Naive thymus-derived CD8-positive, alpha-beta T cell (primary cell): ENCODE results near the gene ARFGAP2. TPM values are rescaled to one million over a fixed set of nuclear protein-coding genes. Genes with fewer than 3 reads are reported as not detected.
A peak's percentile ranks its signal among the peaks of the same experiment; 100 is the strongest.

Experiments
- ATAC-seq, 2 donors: fragments of 150-1000 bp; cut with Tn5 transposase in 1 of 2; sonication (Bioruptor Pico), chemical (Tn5 transposase) in 1 of 2; 1 replicate in 1 of 2; 2 replicates in 1 of 2; pipeline ENCODE4 v1.10.0; 2021; ENCODE audit warnings: mild to moderate bottlenecking in 2 of 2, moderate library complexity in 2 of 2
- POLR2A ChIA-PET: fragments of 350-600 bp; sonication (Branson Sonifier 250); formaldehyde crosslinking; loops from one replicate; lab custom pipeline; 2021; ENCODE audit warnings: antibody characterized with exemption; lab: Charles Lee
- DNase-seq, 10 donors: peaks; one replicate each; pipeline versions ENCODE4 v3.0.0 to v3.0.0-alpha.2; 2020 to 2022
- H3K27ac Mint-ChIP-seq, 10 donors: one replicate each; pipeline ENCODE4 v1.8.0; 2020 to 2022; ENCODE audit warnings: mild to moderate bottlenecking in 10 of 10, mixed read lengths in 10 of 10, moderate library complexity in 4 of 10, inconsistent platforms in 1 of 10
- H3K27me3 Mint-ChIP-seq, 5 donors: one replicate each; pipeline ENCODE4 v1.8.0; 2021 to 2022; ENCODE audit warnings: mixed read lengths in 5 of 5
- H3K36me3 Mint-ChIP-seq, 3 donors: one replicate each; pipeline ENCODE4 v1.8.0; 2020 to 2022; ENCODE audit warnings: mixed read lengths in 3 of 3, mild to moderate bottlenecking in 2 of 3, inconsistent platforms in 1 of 3
- H3K4me1 Mint-ChIP-seq, 4 donors: one replicate each; pipeline ENCODE4 v1.8.0; 2021 to 2022; ENCODE audit warnings: mixed read lengths in 4 of 4
- H3K4me3 Mint-ChIP-seq, 10 donors: one replicate each; pipeline ENCODE4 v1.8.0; 2020 to 2022; ENCODE audit warnings: mild to moderate bottlenecking in 10 of 10, mixed read lengths in 10 of 10, moderate library complexity in 6 of 10, inconsistent platforms in 1 of 10
- H3K9me3 Mint-ChIP-seq, 9 donors: one replicate each; pipeline ENCODE4 v1.8.0; 2020 to 2022; ENCODE audit warnings: mixed read lengths in 9 of 9, mild to moderate bottlenecking in 3 of 9, inconsistent platforms in 1 of 9, moderate library complexity in 1 of 9
- polyA plus RNA-seq, 3 donors: library from polyadenylated mRNA; unstranded; fragments of 300-500 nt; fragmentation: Illumina TruSeq; gene quantifications; one replicate each; pipeline ENCODE4 v1.2.3, GENCODE V29; 2021
- total RNA-seq, 8 experiments: library from RNA in 2 of 8; stranded (reverse) in 2 of 8; gene quantifications; one replicate each; pipeline ENCODE4 v1.2.3 and lab custom pipeline; 2021 to 2026

ARFGAP2 gene
- total and polyA plus RNA-seq, 5 experiments from 2014 or later = 97.8 to 172 (median 111) TPM

DNA sequence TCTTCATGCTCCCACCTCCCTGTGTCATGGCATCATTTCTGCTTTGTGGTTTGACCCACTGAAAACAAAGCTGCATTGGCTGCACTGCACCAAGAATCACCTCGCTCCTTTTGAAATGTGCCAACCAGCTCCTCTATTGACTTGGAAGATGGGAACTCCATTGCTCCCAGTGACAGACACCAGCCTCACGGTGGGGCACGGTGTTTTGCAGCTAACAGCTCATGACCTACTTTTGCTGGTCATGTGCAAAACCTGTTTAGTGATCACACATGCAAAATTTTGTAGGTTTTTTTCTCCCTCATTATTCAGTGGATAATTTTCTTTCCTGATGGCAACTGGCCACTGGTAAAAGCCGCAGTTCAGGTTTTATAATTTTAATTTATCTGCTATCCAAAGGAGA, 36.8 kb downstream of the ARFGAP2 start:
- H3K36me3 Mint-ChIP-seq = peaks cover 0 to 24% (median 15%) of the 10 kb centered on the region in 3 donors
- no peaks in the 10 kb centered on the region for H3K4me1 Mint-ChIP-seq
- H3K27me3 Mint-ChIP-seq = no peaks in the 10 kb centered on the region
- H3K9me3 Mint-ChIP-seq = no peaks in the 10 kb centered on the region
- no peak overlapping the region for H3K27ac Mint-ChIP-seq
- POLR2A ChIA-PET = no interaction called here
- DNase-seq = no peak
- no peak for ATAC-seq
- H3K4me3 Mint-ChIP-seq = no peak overlapping the region

DNA sequence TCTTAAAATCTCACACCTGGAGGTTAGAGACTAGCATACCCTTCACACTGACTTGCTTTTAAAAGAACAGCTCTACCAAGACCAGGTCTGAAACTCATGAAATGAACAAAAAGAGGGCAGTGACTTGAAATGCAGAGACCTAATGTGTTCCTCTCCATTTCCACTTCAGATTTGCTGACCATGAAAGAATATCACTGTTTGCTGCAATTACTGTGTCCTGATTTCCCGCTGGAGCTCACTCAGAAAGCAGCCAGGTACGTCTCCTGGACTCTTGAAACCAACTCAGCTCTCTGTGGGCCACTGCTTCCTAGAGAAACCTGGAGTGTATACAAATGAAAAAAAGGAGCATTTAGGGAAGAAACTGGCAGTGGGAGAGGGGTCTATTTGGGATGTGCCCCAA, 39.2 kb downstream of the ARFGAP2 start:
- no peaks in the 10 kb centered on the region for H3K9me3 Mint-ChIP-seq
- POLR2A ChIA-PET = no interaction called here
- H3K4me3 Mint-ChIP-seq = no peak overlapping the region

DNA sequence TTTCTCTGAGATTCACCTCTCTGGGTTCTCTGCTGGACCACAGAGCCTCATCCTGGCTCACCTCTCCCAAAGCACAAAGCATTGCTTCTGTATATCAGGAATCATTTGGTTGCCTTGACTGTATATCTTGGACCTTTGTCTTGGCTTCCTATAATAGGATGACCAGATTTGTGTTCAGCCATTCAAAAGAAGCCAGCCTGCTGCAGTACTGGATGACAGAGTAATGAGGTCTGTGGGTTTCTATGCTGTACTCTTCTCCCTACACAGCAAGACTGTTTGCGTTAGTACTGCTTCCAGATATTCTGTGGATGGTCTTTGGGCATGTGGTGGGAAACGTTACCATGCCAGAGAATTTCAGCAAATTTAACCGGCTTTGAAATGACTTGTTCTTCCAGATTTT, 39.8 kb downstream of the ARFGAP2 start:
- DNase-seq = no peak
- Mint-ChIP-seq H3K36me3 (peaks cover 0 to 24% (median 15%) of the 10 kb centered on the region in 3 donors), H3K9me3 (no peaks in the 10 kb centered on the region), H3K4me1 (no peaks in the 10 kb centered on the region), H3K27me3 (no peaks in the 10 kb centered on the region), H3K4me3 (no peak overlapping the region), H3K27ac (no peak overlapping the region)
- POLR2A ChIA-PET = no interaction called here
- no peak for ATAC-seq

More for the DNA sequence above, 39.2 kb downstream of the ARFGAP2 start:
- DNase-seq (no peak), ATAC-seq (no peak)
- Mint-ChIP-seq H3K27me3 (no peaks in the 10 kb centered on the region), H3K36me3 (peaks cover 0 to 24% (median 15%) of the 10 kb centered on the region in 3 donors), H3K27ac (peak overlapping the region in 1 of 10 donors; percentile 15), H3K4me1 (no peaks in the 10 kb centered on the region)

DNA sequence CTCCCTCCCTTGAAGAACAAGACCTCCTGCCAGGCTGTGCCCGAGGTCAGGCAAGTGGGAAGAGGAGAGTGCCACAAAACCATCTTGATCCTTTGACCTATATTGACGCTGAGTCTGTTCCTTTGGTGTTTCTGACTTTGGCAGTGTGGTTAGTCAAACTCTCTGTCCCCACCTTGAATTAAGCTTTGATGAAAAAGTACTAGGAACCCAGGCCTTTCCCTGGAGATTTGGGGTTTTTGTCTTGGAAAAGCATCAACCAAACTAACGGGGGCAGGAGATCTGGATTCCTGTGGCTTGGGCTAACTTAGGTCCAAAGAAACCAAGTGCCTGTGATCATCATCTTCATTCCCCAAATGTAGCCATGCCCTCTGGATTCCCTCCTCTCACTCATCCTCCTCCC, 40.4 kb downstream of the ARFGAP2 start:
- Mint-ChIP-seq H3K27ac (no peak overlapping the region), H3K4me1 (no peaks in the 10 kb centered on the region), H3K9me3 (no peaks in the 10 kb centered on the region), H3K27me3 (no peaks in the 10 kb centered on the region), H3K36me3 (peaks cover 0 to 24% (median 15%) of the 10 kb centered on the region in 3 donors), H3K4me3 (no peak overlapping the region)
- DNase-seq = no peak
- POLR2A ChIA-PET = no interaction called here
- ATAC-seq = no peak

DNA sequence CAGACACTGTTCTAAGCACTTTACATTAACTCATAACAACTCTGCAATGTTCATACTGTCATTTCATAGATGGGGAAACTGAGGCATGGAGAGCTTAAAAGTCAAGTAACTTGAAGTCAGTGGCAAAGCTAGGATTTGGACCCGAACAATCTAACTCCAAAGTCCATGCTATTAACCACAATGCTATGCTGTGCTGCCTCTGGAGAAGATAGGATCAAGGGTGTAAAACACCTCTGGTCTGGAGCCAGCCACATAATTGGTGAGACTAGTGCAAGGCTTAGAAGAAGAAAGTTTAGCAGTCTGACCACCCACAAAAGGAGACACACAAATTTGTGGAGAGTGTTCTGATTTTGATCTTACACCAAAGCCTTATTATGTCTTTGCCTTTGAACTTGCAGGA, 43.7 kb downstream of the ARFGAP2 start:
- Mint-ChIP-seq H3K4me1 (peaks cover 0 to 2% (median 0%) of the 10 kb centered on the region in 4 donors), H3K27me3 (no peaks in the 10 kb centered on the region), H3K4me3 (no peak overlapping the region), H3K36me3 (peaks cover 0 to 15% (median 11%) of the 10 kb centered on the region in 3 donors), H3K27ac (no peak overlapping the region), H3K9me3 (no peaks in the 10 kb centered on the region)
- no peak for DNase-seq
- POLR2A ChIA-PET = no interaction called here
- ATAC-seq = no peak

DNA sequence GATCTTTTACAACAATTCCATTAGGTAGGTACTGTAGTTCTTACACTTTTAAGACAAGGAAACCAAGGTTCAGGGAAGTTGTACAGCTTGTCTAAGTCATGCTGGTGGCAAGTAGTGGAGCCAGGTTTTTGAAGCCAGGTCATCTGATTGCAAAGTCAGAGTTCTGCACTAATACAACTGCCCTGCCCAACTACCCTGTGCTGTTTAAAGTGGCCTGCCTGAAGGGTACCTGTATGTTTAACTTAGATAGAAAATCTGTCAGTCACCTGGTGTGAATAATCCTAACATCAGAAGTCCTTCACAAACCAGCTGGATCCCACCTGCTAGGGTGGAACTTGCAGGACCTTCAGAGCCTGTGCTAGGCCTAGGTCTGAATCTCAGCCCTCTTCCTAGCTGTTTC, 44.2 kb downstream of the ARFGAP2 start:
- POLR2A ChIA-PET = no interaction called here
- Mint-ChIP-seq H3K36me3 (peaks cover 0 to 10% (median 6%) of the 10 kb centered on the region in 3 donors), H3K4me3 (no peak overlapping the region), H3K27ac (no peak overlapping the region), H3K27me3 (no peaks in the 10 kb centered on the region), H3K9me3 (no peaks in the 10 kb centered on the region), H3K4me1 (peaks cover 0 to 2% (median 0%) of the 10 kb centered on the region in 4 donors)
- DNase-seq (no peak), ATAC-seq (no peak)

DNA sequence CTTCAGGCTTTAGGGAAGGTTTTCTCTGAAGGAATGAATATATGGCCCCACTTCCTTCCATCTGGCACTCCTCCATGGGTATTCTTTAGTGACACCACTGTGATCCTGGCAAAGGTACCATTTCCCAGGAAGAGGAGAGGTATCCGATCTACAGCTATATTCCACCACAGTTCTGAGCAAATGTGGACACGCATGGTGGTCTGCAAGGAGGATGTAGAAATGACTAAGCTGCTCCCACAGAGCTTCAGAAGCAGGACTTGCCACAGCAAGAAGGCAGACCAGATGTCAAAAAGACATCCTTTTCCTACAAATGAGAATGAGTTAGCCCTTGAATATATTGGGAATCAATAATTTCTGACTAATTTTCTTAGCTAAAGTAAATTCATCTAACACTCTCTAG, 45.5 kb downstream of the ARFGAP2 start:
- DNase-seq (no peak), ATAC-seq (no peak)
- Mint-ChIP-seq H3K4me1 (peaks cover 0 to 2% (median 0%) of the 10 kb centered on the region in 4 donors), H3K9me3 (no peaks in the 10 kb centered on the region), H3K27ac (no peak overlapping the region), H3K4me3 (no peak overlapping the region), H3K27me3 (no peaks in the 10 kb centered on the region), H3K36me3 (no peaks in the 10 kb centered on the region)
- POLR2A ChIA-PET = no interaction called here

DNA sequence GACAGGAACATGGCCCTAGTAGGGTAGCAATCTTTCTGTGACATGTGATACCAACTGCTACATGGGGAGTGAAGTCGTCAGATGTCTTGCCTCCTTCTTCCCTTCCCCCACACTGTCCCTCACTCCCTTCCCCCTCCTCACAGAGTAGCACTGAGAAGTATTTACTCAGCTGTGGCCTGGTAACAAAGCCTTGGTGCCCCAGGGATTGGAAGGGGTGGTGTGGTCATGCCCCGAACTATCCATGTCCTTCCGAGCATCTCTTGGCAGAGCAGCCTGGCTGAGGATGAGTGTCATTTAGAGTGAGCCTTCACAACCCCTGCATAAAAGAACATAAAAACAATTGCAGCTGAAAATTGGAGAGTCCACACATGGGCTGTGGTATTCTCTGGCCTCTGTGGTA, 46.1 kb downstream of the ARFGAP2 start:
- ATAC-seq (no peak), DNase-seq (no peak)
- H3K9me3 Mint-ChIP-seq = no peaks in the 10 kb centered on the region
- POLR2A ChIA-PET = no interaction called here
- H3K4me3 Mint-ChIP-seq = no peak overlapping the region
- no peaks in the 10 kb centered on the region for H3K36me3 Mint-ChIP-seq
- H3K27me3 Mint-ChIP-seq = no peaks in the 10 kb centered on the region
- peaks cover 0 to 2% (median 0%) of the 10 kb centered on the region in 4 donors for H3K4me1 Mint-ChIP-seq
- H3K27ac Mint-ChIP-seq = no peak overlapping the region

DNA sequence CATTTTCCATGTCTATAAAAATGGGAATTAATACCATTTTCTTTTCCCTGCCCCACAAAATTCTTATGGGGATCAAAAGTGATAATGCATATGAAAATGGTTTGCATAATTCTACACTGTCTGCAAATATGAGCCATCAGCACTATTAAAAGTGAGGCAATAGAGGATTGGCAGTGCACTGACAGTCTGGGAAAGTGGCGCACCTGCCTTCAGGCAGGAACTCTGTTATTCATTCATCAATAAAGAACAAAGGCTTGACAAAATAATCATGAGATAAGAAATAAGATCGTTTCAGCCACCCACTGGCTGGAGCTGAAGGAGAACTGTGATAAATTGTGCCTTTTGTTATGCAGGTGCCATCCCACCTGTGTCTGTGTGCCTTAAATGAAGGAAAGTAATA, 49.5 kb downstream of the ARFGAP2 start:
- no peak for ATAC-seq
- no peaks in the 10 kb centered on the region for H3K27me3 Mint-ChIP-seq
- peaks cover 0 to 2% (median 0%) of the 10 kb centered on the region in 3 donors for H3K36me3 Mint-ChIP-seq
- H3K27ac Mint-ChIP-seq = no peak overlapping the region
- no peak for DNase-seq
- no peaks in the 10 kb centered on the region for H3K9me3 Mint-ChIP-seq
- POLR2A ChIA-PET = no interaction called here
- peaks cover 0 to 2% (median 0%) of the 10 kb centered on the region in 4 donors for H3K4me1 Mint-ChIP-seq
- H3K4me3 Mint-ChIP-seq = no peak overlapping the region

DNA sequence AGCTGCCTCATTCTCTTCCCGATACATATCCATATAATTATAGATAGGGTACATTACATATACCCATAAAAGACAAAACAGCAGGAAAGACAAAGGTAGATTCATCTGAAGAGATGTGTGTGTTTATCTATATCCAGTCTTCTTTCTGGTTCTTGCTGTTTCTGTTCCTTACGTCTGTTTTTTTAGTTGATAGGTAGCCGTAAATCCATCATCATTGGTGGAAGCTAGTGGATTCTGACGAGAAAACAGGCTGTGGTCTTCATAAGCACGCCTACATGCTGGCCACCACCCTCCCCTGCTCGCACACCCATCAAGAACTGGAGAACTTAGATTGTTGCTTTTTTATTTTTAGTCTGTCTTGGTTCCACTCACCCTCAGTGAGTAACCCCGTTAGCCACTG, 51.6 kb downstream of the ARFGAP2 start:
- Mint-ChIP-seq H3K4me1 (no peaks in the 10 kb centered on the region), H3K4me3 (no peak overlapping the region), H3K9me3 (no peaks in the 10 kb centered on the region), H3K27ac (peak overlapping the region in 1 of 10 donors; percentile 76), H3K27me3 (no peaks in the 10 kb centered on the region), H3K36me3 (peaks cover 0 to 2% (median 0%) of the 10 kb centered on the region in 3 donors)
- no peak for ATAC-seq
- DNase-seq = no peak
- POLR2A ChIA-PET = no interaction called here

DNA sequence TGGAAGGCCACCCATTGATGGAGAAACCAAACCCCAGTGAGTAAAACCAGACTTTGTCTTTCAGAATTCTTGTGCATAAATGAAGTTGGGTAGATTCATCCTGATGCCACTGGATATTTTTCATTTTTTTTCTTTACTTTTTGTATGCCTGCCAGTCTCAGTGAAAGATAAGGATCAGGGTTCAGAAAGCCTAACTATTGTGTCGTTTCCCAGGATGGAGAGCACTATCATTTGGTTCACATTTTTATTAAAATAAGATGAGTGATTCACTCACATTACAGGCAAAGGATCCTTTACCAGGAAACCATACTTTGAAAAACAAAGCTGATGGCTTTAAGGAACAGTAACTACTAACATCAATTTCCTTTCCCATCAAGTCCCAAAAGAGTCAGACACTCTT, 52.0 kb downstream of the ARFGAP2 start:
- POLR2A ChIA-PET = no interaction called here
- Mint-ChIP-seq H3K4me3 (no peak overlapping the region), H3K4me1 (peaks cover 0 to 2% (median 0%) of the 10 kb centered on the region in 4 donors), H3K27me3 (no peaks in the 10 kb centered on the region), H3K27ac (no peak overlapping the region), H3K36me3 (peaks cover 0 to 2% (median 0%) of the 10 kb centered on the region in 3 donors), H3K9me3 (no peaks in the 10 kb centered on the region)
- DNase-seq (no peak), ATAC-seq (no peak)

DNA sequence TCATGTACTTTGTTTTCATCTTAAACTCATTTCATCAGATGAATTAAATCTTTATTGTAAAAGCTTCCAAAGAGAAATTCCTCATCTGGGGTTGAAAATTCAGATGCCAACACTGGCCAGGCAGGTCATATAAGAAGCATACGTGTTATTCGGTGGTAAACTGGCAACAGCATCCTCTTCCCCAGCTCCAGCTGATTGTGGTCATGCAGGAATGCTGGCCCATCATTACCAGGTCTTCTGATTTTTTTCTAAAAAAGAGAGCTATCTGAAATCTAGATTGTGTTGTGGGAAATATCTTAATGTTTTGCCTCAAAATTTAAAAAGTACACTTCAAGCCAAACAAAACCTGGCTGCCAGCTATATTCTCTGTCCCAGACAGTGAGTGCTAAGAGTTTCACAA, 53.6 kb downstream of the ARFGAP2 start:
- POLR2A ChIA-PET = no interaction called here
- H3K4me1 Mint-ChIP-seq = peaks cover 0 to 3% (median 1%) of the 10 kb centered on the region in 4 donors

DNA sequence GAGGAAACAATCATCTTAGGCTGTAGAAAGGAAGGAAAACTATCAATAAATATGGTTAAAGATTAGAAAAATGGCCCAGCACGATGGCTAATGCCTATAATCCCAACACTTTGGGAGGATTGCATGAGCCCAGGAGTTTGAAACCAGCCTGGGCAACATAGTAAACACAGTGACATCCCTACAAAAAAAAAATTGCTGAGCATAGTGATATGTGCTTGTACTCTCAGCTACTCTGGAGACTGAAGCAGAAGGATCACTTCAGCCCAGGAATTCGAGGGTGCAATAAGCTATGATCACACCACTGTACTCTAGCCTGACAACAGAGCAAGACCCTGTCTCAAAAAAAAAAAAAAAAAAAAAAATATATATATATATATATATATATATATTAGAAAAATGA, 54.9 kb downstream of the ARFGAP2 start:
- ATAC-seq (no peak), DNase-seq (no peak)
- POLR2A ChIA-PET = no interaction called here
- H3K4me3 Mint-ChIP-seq = no peak overlapping the region
- no peaks in the 10 kb centered on the region for H3K27me3 Mint-ChIP-seq
- H3K36me3 Mint-ChIP-seq = peaks cover 0 to 2% (median 0%) of the 10 kb centered on the region in 3 donors
- peaks cover 0 to 5% (median 2%) of the 10 kb centered on the region in 4 donors for H3K4me1 Mint-ChIP-seq
- H3K9me3 Mint-ChIP-seq = no peaks in the 10 kb centered on the region
- no peak overlapping the region for H3K27ac Mint-ChIP-seq

More for the DNA sequence above, 53.6 kb downstream of the ARFGAP2 start:
- Mint-ChIP-seq H3K36me3 (peaks cover 0 to 2% (median 0%) of the 10 kb centered on the region in 3 donors), H3K27me3 (no peaks in the 10 kb centered on the region), H3K9me3 (no peaks in the 10 kb centered on the region), H3K27ac (no peak overlapping the region), H3K4me3 (no peak overlapping the region)
- DNase-seq (no peak), ATAC-seq (no peak)

DNA sequence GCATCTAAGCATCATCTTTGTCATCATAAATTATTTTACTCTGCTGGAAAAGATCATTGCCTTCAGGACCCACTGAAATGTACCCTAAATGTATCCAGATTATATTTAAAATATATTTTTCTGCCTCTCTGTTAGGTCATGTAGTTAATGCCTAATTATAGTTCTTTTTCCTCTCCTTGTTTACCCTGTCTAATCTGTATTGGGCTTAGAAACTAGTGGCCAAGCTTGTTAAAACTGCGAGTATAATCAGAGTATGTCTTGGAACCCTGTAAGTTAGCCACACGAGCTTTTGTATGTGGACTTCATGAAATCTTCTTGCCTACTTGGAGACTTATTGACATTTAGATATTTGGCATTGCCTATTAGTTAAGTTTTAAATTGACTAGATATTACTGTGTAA, 55.6 kb downstream of the ARFGAP2 start:
- ATAC-seq (no peak), DNase-seq (no peak)
- H3K4me3 Mint-ChIP-seq = no peak overlapping the region
- no peaks in the 10 kb centered on the region for H3K9me3 Mint-ChIP-seq
- peaks cover 0 to 5% (median 2%) of the 10 kb centered on the region in 4 donors for H3K4me1 Mint-ChIP-seq
- H3K36me3 Mint-ChIP-seq = peaks cover 0 to 2% (median 0%) of the 10 kb centered on the region in 3 donors
- POLR2A ChIA-PET = no interaction called here
- no peaks in the 10 kb centered on the region for H3K27me3 Mint-ChIP-seq
- no peak overlapping the region for H3K27ac Mint-ChIP-seq
